Stomach (tissue), 4 donors: ENCODE results near the gene NR6A1.

Source experiments
- EP300 ChIP-seq: sonication (generic); formaldehyde crosslinking; IDR thresholded peaks from one replicate; pipeline ENCODE4 v1.6.1; 2017; ENCODE audit warnings: antibody characterized with exemption
- POLR2AphosphoS5 ChIP-seq, 3 donors: sonication (generic); formaldehyde crosslinking; IDR thresholded peaks; one replicate each; pipeline ENCODE4 v1.6.1; 2016; ENCODE audit warnings: antibody characterized with exemption in 3 of 3
- TF ChIP-seq, protein P1 (sequence below), 7 experiments: fragments of 450-650 bp in 4 of 7; fragments of 200-600 bp in 3 of 7; sonication (generic) in 3 of 7; IDR thresholded peaks; one replicate each; pipeline ENCODE4 v1.5.1; 2016 to 2019; ENCODE audit warnings: antibody characterized with exemption in 7 of 7, control low read depth in 2 of 7, mild to moderate bottlenecking in 1 of 7

DNA sequence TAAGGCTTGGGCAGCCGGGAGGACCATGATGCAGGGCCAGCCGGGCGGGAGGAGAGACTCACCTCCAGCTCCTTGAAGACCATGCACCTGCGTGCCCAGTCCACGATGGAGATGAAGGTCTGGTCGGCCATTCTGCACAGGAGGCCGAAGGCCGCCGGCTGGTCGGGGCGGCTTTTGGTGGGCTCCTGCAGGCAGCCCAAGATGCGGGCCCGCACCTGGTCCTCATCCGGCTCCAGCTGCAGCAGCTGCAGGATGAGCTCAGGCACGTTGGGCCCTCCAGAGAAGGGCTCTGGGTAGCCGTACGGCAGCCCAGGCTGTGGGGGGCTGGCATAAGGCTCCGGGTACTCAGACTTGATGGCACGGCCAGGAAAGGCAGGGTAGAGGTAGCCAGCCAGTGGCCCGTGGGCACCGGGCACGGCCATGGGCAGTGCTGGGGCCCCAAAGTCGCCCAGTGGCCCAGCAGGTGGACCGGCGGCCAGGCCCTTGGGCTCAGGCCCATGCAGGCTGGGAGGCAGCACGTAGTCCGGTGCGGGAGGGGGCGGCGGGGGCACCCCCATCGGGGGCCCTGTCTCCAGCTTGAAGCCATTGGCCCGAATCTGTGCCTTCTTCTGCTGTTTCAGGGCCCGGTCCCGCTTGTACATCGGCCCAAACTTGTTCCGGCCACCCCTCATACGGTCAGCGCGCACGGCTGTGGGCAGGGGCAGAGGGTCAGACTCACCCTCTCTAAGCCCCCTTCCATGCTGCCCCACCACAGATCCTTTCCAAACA is 270.9 kb downstream of the NR6A1 start:
- no peak for TF ChIP-seq POLR2AphosphoS5 (IDR thresholded peaks at IDR 0.05)
- TF ChIP-seq, protein P1, sequence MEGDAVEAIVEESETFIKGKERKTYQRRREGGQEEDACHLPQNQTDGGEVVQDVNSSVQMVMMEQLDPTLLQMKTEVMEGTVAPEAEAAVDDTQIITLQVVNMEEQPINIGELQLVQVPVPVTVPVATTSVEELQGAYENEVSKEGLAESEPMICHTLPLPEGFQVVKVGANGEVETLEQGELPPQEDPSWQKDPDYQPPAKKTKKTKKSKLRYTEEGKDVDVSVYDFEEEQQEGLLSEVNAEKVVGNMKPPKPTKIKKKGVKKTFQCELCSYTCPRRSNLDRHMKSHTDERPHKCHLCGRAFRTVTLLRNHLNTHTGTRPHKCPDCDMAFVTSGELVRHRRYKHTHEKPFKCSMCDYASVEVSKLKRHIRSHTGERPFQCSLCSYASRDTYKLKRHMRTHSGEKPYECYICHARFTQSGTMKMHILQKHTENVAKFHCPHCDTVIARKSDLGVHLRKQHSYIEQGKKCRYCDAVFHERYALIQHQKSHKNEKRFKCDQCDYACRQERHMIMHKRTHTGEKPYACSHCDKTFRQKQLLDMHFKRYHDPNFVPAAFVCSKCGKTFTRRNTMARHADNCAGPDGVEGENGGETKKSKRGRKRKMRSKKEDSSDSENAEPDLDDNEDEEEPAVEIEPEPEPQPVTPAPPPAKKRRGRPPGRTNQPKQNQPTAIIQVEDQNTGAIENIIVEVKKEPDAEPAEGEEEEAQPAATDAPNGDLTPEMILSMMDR (IDR thresholded peaks at IDR 0.05): no peak
- TF ChIP-seq EP300: no peak
